GM08714 (cell line): ENCODE data around the gene NMNAT2.

ENCODE experiments used
- H3K4me3 ChIP-seq: fragments of 200-500 bp; sonication (Bioruptor generic); 2 replicates; pipeline ENCODE4 v1.5.1; 2014; ENCODE audit warnings: mild to moderate bottlenecking, low read length, inconsistent platforms
- ZNF274 ChIP-seq: IDR thresholded peaks from 2 replicates; pipeline ENCODE4 v1.6.1; 2012; ENCODE audit warnings: mild to moderate bottlenecking, low read depth, low read length

Gene NMNAT2

DNA sequence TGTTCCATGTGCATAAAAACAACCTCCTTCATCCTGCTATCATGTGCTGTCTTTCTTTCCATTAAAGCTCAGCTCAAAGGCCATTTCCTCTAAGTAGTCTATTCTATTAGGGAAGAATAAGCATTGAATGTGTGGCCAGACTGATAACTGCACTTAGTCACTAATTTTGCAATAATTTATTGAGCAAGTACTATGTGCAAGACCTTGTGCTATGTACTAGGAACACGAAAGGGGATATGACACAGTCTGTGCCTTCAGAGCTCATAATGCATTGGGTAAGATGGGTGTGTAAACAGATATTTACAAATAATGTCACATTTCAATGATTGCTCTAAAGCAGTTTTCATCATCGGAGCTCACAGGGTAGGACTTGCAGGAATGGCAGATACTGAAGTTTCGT, 54.2 kb downstream of the NMNAT2 start:
- no peak for TF ChIP-seq ZNF274
- no peak overlapping the region for H3K4me3 ChIP-seq

DNA sequence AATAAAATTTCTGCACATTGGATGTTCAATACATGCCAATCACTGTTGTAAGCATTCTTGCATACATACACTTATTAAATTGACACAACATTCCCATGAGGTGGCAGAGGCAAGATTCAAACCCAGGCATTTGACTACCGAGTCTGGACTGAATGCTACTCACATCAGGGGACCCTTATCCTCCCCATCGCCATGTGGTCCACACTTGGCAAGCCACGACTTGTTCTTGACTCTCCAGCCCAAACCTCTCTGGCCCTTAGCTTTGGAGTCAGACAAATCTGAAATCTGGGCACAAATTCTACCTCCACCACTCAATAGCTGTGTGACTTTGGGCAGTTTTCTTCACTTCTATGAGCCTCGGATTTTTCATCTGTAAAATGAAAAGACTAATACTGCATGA, 57.1 kb downstream of the NMNAT2 start:
- no peak for TF ChIP-seq ZNF274
- H3K4me3 ChIP-seq: no peak overlapping the region

DNA sequence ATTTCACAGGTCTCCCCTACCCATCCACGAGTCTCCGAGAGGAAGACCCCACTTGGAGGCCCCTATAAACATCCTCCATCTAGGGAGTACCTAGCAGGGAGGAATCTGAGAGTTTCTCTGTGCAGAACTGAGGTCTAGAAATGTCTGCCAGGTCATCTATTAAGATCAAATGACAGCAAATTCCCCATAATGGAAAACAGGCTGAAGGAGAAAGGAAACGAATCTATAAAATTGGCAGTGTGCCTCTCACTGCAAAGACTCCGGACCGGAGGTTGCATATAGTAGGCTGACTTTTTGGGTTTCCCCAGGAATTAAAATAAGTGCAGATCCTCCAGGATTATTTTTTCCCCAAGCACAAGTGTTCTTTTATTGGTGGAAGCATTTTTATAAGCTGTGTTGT, 57.7 kb downstream of the NMNAT2 start:
- no peak overlapping the region for H3K4me3 ChIP-seq
- no peak for TF ChIP-seq ZNF274

DNA sequence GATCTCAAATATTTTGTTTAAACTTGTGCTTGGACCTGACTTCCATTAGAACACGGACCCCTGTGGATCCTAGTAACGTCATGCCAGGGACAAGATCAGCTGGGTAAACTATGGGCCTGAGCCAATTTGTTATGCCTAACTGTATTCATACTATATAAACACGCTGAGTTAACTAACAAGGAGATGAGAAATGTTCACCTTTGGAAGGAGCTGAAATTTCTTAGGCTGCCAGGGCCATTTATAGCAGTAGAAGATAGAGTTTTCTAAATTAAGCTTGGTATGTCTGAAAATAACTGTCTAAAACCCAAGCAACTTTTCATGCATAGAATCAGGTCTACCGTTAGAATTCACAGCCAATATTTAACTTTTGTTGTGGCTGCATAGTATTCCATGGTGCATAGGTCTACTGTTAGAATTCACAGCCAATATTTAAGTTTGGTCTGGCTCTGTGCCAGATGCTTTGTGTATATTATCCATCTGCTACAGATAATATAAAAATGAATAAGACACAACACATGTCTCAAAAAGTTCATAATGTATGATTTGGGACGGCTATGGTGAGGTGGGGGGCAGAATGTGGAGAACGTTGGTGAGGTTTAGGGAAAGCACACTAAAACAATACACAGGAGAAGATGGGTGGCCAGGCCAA, 61.5 kb downstream of the NMNAT2 start:
- no peak for TF ChIP-seq ZNF274
- no peak overlapping the region for H3K4me3 ChIP-seq

DNA sequence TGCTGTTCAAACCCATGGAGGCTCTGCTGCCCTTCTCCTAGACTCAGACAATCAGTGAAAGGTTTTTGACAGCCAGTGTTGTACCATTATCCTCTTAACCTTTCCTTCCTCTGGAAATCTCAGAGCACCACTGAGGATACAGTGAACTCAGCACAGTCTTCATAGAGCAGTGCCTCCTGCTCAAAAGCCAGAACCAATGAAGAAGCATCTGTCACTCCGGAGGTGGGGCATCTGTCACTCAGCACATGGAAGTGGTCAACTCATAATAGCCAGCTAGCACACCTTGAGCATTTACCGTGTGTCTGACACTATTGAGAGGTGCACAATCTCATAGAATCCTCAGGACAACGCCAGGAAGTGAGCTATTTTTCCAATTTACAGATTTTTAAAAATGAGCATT, 62.4 kb downstream of the NMNAT2 start:
- no peak overlapping the region for H3K4me3 ChIP-seq
- TF ChIP-seq ZNF274: no peak

DNA sequence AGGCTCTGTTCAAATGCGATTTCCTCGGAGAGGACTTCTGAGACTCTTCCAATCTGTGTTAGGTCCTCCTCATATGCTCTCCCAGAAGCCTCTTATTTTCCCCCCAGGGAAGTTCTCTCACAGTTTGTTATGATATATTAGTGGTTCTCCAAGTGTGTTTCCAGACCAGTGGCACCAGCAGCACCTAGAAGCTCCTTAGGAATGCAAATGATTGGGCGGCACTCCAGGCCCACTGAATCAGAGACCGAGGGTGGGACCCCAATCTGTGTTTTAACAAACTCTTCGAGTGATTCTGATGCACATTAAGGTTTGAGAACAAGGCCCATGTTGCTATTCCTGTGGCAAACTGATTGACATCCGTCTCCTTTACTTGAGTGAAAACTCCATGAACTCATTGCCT, 63.0 kb downstream of the NMNAT2 start:
- no peak overlapping the region for H3K4me3 ChIP-seq
- no peak for TF ChIP-seq ZNF274

DNA sequence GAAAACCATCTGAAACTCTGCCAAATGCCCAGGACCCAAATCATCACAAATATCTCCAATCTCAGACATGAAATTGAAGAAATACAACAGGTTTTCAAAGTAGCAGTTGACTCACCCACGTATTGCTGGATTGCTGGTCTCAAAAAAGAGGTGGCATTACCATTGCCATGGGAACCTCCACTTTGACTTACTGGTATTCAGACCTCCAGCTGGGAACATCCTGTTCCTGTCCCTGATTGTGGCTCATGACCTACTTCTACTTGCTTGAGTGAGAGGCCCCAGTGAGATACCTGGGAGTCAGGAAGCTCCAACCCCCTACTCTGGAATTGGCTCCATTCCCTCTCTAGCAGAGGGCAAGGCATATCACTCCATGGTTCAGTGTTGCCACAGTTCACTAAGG, 64.6 kb downstream of the NMNAT2 start:
- no peak overlapping the region for H3K4me3 ChIP-seq
- TF ChIP-seq ZNF274: no peak

DNA sequence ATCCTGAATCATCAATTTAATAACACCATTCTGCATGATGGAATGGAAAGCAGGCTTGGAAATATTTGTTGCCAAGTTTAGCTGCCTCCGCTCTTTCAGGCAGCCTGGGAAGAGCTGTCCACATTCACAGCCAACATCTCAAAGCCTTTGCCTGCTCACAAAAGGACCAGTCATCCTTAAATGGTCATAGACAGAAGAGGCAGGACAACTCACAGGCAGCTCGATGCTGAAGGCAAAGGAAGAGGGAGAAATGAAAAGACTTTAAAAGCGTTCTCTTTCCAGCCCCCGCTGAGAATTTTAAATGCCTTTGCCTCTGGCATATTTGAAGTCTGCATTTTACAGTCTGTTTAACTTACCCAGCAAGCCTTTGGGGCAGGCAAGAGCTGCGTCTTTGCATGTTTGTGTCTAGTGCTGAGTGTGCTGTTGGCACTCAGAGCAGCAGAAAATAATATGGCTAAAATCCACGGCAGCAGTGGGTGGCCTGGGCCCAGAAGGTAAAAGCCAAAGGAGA, 68.9 kb downstream of the NMNAT2 start:
- H3K4me3 ChIP-seq: no peak overlapping the region

DNA sequence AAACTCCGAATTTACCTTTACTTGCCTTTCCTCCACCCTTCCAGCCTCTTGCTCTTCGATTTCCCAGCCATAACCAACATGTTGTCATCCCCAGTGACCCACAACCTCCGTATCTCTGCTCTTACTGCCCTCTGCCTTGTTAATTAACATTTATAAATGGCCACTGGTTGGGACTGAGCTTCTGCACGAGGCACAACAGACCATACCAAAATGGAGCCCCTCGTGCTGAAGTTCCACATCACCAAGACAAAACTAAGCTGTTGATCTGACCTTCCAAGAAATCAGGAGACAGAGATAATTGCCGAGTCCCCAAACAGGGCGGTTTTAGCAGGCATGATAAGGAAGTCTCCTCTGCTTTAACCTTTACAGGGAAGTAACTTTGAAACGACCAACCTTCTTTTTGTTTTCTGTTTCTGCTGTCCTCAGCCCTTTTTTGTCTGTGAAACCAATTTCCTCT, 71.9 kb downstream of the NMNAT2 start:
- no peak for TF ChIP-seq ZNF274
- no peak overlapping the region for H3K4me3 ChIP-seq

More for the DNA sequence above, 68.9 kb downstream of the NMNAT2 start:
- no peak for TF ChIP-seq ZNF274

DNA sequence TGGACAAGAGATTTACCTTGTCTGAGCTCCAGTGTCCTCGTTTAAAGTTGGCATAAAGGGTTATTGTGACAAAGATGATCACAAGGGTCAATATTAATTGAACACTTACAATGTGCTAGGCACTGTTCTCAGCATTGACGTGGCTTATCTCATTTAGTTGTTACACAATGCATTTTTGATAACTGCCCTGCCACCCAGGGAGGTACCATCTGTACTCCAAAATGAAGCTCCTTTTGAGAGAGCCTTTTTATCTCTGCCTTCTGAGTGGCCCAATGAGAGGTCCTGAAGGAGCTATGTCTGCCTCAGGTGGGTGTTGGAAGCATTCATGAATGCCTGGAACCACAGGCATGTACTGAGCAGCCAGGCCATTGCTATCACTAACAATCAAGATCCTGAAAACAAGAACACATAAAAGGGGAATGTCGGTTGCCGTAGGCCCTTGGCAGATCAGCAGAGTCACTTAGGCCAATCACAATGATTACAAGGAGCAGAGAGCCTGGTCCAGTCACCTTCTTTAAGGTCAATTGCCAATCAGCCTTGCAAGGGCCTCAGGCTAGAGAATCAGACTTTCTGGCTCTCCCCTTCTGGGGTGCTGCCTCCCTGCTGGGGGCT, 78.5 kb downstream of the NMNAT2 start:
- H3K4me3 ChIP-seq: no peak overlapping the region
- TF ChIP-seq ZNF274: no peak

DNA sequence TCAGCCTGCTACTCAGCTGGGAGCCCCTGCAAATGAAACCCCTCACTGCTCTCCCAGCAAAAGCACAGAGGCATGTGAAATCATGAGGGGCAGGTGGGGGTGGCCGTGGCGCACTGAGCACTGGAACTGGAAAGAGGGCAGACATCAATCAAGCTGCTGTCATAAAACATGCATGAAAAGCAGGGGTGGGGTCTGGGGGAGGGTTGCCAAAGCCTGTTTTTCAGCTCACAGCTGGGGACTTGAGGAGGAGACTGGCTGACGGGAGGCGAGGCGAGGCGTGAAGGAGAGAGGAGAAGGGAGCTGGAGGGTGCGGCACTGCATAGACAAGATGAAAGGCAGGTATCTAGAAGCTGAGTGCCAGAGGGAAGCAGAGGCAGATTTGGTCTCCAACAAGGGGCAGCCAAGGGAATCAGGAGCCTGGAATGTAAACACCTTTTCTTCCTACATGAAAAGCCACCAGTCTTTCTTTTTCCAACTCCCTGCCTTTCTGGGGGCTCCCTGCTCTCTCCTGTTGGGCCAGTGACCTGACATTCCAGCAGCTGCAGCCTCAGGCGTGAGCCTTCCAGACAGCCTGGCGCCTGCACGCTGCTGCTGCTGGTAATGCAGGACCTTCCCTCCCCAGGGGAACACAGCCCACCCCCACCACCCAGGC, 87.0 kb downstream of the NMNAT2 start:
- TF ChIP-seq ZNF274: no peak
- H3K4me3 ChIP-seq: no peak overlapping the region

DNA sequence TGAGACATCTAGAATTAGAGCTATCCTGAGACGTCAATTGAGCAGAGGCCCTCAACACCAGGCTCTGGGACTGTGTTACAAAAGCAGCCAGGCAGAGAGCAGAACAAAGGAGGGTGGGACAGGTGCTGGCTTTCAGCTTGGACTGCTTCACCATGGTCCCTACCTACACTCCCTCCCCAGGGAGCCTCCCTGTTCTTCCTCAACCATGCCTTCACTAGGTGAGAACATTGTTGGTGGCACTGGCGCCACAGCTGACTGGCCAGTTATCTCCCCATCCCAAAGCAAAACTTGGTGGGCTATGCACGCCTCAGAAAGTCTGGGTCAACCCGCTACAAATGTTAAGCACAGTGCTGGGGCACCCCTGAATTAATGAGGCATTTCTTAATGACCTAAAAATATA, 87.8 kb downstream of the NMNAT2 start:
- H3K4me3 ChIP-seq: no peak overlapping the region
- no peak for TF ChIP-seq ZNF274

DNA sequence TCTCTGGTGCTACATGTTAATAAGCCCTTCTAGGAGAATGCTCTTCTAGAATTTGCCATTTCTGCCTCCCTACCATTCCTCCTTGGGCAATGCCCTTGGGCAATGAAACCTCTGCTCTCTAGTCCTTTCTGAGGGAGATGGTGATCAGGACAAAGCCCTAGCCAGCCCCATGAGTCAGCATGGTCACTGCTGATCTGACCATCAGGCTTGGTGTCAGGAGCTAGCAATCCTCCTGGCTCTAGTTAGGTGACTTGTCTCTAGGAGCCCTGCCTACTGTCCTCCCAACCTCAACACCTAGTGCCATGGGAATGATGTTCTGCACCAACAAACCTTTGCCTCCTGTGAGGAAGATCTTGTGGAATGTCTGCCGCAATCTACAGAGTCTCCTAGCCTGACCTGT, 89.8 kb downstream of the NMNAT2 start:
- TF ChIP-seq ZNF274: no peak
- no peak overlapping the region for H3K4me3 ChIP-seq

DNA sequence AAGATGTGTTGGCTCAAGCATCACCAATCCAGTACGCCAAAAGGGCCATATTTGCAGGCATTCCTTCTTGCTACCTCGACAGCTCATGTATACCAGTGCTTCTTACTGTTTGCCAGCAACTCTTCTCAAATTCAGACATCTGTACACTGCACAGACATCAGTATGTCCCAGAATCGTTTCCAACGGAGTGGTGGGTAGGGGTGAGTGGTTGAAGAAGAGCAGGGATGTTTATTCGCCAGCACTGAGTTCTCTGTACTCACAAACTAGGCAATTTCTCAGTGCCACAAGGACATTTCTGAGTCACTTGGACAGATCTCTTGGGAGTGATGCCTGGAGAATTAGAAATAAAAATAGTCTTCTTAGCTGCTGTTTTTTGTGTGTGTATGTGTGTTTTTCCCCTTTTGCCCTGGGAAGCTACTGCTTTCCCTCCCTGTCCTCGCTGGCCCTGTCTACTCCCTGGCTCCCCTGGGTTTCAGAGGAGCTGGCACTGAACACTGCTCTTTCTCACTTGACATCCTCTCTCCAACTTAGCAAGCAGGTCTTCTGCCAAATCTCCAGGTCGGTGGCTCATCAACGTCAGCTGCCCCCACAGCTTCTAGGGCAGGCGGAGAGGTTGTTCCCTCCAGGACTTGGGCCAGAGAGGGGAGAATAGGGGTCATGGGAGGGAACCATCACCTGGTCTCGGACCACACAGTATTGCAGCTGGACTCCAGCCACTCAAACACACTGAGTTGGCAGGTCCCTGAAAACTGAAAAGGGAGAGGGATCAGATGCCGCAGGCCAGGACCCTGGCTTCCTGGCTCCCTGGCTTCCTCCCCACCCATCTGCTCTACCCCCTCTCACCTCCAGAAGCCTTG, 90.5 kb downstream of the NMNAT2 start:
- no peak for TF ChIP-seq ZNF274
- H3K4me3 ChIP-seq: no peak overlapping the region
